K562 (cell line): ENCODE results near the gene SCAMP3. TPM values are rescaled to one million over a fixed set of nuclear protein-coding genes. Genes with fewer than 3 reads are reported as not detected.

Experiments
- NFATC3 ChIP-seq: fragments of 450-650 bp; IDR thresholded peaks from 2 replicates; pipeline ENCODE4 v1.6.1; 2017; ENCODE audit warnings: mild to moderate bottlenecking
- NR2C2 ChIP-seq, 2 experiments: fragments of 200-800 bp in 1 of 2; sonication (Bioruptor generic) in 1 of 2; sonication (generic) in 1 of 2; formaldehyde crosslinking in 1 of 2; IDR thresholded peaks; 2 replicates each; pipeline versions ENCODE4 v1.6.1 to v1.8.0; 2016 to 2022; ENCODE audit warnings: mild to moderate bottlenecking in 1 of 2, missing compliant biosample characterization in 1 of 2, missing genetic modification characterization in 1 of 2, missing genetic modification reagents in 1 of 2
- XRCC4 ChIP-seq: IDR thresholded peaks from one replicate; pipeline ENCODE4 v1.6.1; 2011; ENCODE audit not compliant: insufficient read depth, insufficient read length; ENCODE audit errors: extremely low read depth
- polyA plus RNA-seq, 8 experiments: library from polyadenylated mRNA; depleted of rRNA in 4 of 8; stranded (reverse) in 5 of 8; unstranded in 3 of 8; fragments of >200 nt; fragmentation: Nextera tagmentation in 2 of 8; fragmentation: Illumina TruSeq in 1 of 8; extraction: Ambion mirVana in 2 of 8; extraction: Trizol in 1 of 8; gene quantifications; 2 replicates each; pipeline versions ENCODE4 v1.2.1 to v1.2.3, GENCODE V29; 2011 to 2014; ENCODE audit warnings: inconsistent platforms in 1 of 8, missing spikeins in 1 of 8
- total RNA-seq, 7 experiments: library from RNA; depleted of rRNA in 6 of 7; stranded (reverse); fragments of >200 nt in 6 of 7; fragmentation: Illumina TruSeq in 2 of 7; extraction: Trizol in 2 of 7; gene quantifications; 2 replicates each; pipeline versions ENCODE4 v1.2.1 to v1.2.3, GENCODE V29; 2011 to 2021; ENCODE audit warnings: low replicate concordance in 1 of 7
- TF ChIP-seq, protein P1 (sequence below): fragments of 450-650 bp; IDR thresholded peaks from 2 replicates; pipeline ENCODE4 v1.6.1; 2016; ENCODE audit warnings: mild to moderate bottlenecking, moderate library complexity
- TF ChIP-seq, protein P2 (sequence below): fragments of 450-650 bp; IDR thresholded peaks from 2 replicates; pipeline ENCODE4 v1.6.1; 2016; ENCODE audit warnings: antibody characterized with exemption
- TF ChIP-seq, protein P3 (sequence below): sonication (generic); formaldehyde crosslinking; IDR thresholded peaks from 2 replicates; pipeline ENCODE4 v1.8.0; 2022; ENCODE audit warnings: missing genetic modification reagents, mild to moderate bottlenecking, moderate library complexity, borderline replicate concordance
- TF ChIP-seq, protein P4 (sequence below): fragments of 250-450 bp; sonication (Bioruptor Pico); IDR thresholded peaks from 2 replicates; pipeline ENCODE4 v1.8.0; 2022; ENCODE audit warnings: inconsistent platforms
- TF ChIP-seq, protein P5 (sequence below): fragments of 250-450 bp; sonication (Bioruptor Pico); IDR thresholded peaks from 2 replicates; pipeline ENCODE4 v1.4.0; 2020

SCAMP3 gene
- total and polyA plus RNA-seq, 9 of the 15 experiments (the other 6 are each of a cell fraction or from before 2014, with no cell fraction given), result 14.2 to 131 (median 86.1) TPM

DNA sequence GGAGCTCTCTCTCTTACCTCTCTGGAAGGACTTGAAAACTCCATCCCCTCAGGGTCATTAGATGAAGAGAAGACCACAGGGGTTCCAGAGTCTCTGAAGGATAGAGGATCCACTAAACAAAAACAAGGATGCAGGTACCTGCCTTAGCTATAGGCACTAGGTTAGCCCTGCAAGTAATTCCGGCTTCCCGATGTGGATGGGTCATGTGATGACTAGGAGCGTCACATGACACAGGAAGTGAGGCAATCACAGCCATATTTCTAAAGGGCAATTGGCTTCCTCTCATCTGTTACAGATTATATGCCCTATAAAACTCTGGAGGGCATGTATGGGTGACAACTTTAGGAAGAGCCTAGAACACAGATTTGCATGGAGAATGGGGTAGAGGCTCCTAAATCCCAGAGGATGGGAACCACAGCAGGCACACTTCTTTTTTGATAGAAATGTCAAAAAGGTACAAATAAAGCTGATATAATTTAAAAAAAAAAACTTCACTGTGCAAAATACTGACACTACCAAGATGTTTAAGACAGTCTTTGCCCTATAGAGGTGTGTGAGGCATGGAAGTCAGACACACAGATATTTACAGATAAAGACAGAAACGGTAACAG, 21.0 kb downstream of the SCAMP3 start (continued):
- TF ChIP-seq, protein P1, sequence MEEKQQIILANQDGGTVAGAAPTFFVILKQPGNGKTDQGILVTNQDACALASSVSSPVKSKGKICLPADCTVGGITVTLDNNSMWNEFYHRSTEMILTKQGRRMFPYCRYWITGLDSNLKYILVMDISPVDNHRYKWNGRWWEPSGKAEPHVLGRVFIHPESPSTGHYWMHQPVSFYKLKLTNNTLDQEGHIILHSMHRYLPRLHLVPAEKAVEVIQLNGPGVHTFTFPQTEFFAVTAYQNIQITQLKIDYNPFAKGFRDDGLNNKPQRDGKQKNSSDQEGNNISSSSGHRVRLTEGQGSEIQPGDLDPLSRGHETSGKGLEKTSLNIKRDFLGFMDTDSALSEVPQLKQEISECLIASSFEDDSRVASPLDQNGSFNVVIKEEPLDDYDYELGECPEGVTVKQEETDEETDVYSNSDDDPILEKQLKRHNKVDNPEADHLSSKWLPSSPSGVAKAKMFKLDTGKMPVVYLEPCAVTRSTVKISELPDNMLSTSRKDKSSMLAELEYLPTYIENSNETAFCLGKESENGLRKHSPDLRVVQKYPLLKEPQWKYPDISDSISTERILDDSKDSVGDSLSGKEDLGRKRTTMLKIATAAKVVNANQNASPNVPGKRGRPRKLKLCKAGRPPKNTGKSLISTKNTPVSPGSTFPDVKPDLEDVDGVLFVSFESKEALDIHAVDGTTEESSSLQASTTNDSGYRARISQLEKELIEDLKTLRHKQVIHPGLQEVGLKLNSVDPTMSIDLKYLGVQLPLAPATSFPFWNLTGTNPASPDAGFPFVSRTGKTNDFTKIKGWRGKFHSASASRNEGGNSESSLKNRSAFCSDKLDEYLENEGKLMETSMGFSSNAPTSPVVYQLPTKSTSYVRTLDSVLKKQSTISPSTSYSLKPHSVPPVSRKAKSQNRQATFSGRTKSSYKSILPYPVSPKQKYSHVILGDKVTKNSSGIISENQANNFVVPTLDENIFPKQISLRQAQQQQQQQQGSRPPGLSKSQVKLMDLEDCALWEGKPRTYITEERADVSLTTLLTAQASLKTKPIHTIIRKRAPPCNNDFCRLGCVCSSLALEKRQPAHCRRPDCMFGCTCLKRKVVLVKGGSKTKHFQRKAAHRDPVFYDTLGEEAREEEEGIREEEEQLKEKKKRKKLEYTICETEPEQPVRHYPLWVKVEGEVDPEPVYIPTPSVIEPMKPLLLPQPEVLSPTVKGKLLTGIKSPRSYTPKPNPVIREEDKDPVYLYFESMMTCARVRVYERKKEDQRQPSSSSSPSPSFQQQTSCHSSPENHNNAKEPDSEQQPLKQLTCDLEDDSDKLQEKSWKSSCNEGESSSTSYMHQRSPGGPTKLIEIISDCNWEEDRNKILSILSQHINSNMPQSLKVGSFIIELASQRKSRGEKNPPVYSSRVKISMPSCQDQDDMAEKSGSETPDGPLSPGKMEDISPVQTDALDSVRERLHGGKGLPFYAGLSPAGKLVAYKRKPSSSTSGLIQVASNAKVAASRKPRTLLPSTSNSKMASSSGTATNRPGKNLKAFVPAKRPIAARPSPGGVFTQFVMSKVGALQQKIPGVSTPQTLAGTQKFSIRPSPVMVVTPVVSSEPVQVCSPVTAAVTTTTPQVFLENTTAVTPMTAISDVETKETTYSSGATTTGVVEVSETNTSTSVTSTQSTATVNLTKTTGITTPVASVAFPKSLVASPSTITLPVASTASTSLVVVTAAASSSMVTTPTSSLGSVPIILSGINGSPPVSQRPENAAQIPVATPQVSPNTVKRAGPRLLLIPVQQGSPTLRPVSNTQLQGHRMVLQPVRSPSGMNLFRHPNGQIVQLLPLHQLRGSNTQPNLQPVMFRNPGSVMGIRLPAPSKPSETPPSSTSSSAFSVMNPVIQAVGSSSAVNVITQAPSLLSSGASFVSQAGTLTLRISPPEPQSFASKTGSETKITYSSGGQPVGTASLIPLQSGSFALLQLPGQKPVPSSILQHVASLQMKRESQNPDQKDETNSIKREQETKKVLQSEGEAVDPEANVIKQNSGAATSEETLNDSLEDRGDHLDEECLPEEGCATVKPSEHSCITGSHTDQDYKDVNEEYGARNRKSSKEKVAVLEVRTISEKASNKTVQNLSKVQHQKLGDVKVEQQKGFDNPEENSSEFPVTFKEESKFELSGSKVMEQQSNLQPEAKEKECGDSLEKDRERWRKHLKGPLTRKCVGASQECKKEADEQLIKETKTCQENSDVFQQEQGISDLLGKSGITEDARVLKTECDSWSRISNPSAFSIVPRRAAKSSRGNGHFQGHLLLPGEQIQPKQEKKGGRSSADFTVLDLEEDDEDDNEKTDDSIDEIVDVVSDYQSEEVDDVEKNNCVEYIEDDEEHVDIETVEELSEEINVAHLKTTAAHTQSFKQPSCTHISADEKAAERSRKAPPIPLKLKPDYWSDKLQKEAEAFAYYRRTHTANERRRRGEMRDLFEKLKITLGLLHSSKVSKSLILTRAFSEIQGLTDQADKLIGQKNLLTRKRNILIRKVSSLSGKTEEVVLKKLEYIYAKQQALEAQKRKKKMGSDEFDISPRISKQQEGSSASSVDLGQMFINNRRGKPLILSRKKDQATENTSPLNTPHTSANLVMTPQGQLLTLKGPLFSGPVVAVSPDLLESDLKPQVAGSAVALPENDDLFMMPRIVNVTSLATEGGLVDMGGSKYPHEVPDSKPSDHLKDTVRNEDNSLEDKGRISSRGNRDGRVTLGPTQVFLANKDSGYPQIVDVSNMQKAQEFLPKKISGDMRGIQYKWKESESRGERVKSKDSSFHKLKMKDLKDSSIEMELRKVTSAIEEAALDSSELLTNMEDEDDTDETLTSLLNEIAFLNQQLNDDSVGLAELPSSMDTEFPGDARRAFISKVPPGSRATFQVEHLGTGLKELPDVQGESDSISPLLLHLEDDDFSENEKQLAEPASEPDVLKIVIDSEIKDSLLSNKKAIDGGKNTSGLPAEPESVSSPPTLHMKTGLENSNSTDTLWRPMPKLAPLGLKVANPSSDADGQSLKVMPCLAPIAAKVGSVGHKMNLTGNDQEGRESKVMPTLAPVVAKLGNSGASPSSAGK, result no peak
- TF ChIP-seq NR2C2 (CRISPR knock-in tag; IDR thresholded peaks at IDR 0.05) (no peak), NR2C2 (tag; IDR thresholded peaks at IDR 0.05) (peak; percentile 71), NFATC3 (no peak), XRCC4 (no peak)
- TF ChIP-seq, protein P2, sequence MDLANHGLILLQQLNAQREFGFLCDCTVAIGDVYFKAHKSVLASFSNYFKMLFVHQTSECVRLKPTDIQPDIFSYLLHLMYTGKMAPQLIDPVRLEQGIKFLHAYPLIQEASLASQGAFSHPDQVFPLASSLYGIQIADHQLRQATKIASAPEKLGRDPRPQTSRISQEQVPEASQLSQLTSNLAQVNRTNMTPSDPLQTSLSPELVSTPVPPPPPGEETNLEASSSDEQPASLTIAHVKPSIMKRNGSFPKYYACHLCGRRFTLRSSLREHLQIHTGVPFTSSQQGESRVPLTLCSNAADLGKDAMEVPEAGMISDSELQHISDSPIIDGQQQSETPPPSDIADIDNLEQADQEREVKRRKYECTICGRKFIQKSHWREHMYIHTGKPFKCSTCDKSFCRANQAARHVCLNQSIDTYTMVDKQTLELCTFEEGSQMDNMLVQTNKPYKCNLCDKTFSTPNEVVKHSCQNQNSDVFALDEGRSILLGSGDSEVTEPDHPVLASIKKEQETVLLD, result no peak
- TF ChIP-seq, protein P3, sequence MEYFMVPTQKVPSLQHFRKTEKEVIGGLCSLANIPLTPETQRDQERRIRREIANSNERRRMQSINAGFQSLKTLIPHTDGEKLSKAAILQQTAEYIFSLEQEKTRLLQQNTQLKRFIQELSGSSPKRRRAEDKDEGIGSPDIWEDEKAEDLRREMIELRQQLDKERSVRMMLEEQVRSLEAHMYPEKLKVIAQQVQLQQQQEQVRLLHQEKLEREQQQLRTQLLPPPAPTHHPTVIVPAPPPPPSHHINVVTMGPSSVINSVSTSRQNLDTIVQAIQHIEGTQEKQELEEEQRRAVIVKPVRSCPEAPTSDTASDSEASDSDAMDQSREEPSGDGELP (CRISPR knock-in tag), result no peak
- TF ChIP-seq, protein P4, sequence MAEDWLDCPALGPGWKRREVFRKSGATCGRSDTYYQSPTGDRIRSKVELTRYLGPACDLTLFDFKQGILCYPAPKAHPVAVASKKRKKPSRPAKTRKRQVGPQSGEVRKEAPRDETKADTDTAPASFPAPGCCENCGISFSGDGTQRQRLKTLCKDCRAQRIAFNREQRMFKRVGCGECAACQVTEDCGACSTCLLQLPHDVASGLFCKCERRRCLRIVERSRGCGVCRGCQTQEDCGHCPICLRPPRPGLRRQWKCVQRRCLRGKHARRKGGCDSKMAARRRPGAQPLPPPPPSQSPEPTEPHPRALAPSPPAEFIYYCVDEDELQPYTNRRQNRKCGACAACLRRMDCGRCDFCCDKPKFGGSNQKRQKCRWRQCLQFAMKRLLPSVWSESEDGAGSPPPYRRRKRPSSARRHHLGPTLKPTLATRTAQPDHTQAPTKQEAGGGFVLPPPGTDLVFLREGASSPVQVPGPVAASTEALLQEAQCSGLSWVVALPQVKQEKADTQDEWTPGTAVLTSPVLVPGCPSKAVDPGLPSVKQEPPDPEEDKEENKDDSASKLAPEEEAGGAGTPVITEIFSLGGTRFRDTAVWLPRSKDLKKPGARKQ, result no peak
- TF ChIP-seq, protein P5, sequence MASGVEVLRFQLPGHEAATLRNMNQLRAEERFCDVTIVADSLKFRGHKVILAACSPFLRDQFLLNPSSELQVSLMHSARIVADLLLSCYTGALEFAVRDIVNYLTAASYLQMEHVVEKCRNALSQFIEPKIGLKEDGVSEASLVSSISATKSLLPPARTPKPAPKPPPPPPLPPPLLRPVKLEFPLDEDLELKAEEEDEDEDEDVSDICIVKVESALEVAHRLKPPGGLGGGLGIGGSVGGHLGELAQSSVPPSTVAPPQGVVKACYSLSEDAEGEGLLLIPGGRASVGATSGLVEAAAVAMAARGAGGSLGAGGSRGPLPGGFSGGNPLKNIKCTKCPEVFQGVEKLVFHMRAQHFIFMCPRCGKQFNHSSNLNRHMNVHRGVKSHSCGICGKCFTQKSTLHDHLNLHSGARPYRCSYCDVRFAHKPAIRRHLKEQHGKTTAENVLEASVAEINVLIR, result no peak
